Measurements from ENCODE around the gene ATP2B1. TPM values are rescaled to one million over a fixed set of nuclear protein-coding genes. Genes with fewer than 3 reads are reported as not detected.

Gene ATP2B1
- total and polyA plus RNA-seq, 2 of the 13 experiments (the other 11 are each of a cell fraction or from before 2014, with no cell fraction given): 12.1 to 60.2 TPM

GRCh38 chr12:89706551-89706950 is 2.1 kb downstream of the ATP2B1 start:
- 63% methylated on average over 7 of the region's 7 CpGs for WGBS (ENCODE audit: low lambda C conversion rate)
- Histone ChIP-seq H3K36me3 (replicated peaks in 1 of 2; ENCODE audit: control insufficient read depth in 1 of 2, insufficient read depth in 2 of 2, low read length in 2 of 2) (no peaks in the 10 kb centered on the region), H3K4me2 (ENCODE audit: low read depth, low read length) (peak overlapping the region; percentile 93), H2AFZ (ENCODE audit: low read length) (no peak overlapping the region), H3K9me3 (ENCODE audit: low read length) (no peaks in the 10 kb centered on the region), H4K20me1 (ENCODE audit: insufficient read depth, low read length) (peaks cover 26% of the 10 kb centered on the region; the same call in 1 of the 2 replicates), H3K79me2 (ENCODE audit: insufficient read depth, low read length) (peaks cover 69% of the 10 kb centered on the region), H3K27ac (ENCODE audit: extremely low read length, insufficient read depth, low read length) (peak overlapping the region; percentile 99), H3K4me3 (replicated peaks in 1 of 3; ENCODE audit: insufficient read depth in 1 of 3, low read depth in 2 of 3, low read length in 3 of 3) (peak overlapping the region; percentile 84 to 95 (median 95); a peak in 5 of 6 replicates), H3K27me3 (ENCODE audit: control insufficient read depth in 1 of 2, insufficient read depth in 2 of 2, low read length in 2 of 2) (no peaks in the 10 kb centered on the region; a peak in 1 of 5 replicates), H3K4me1 (ENCODE audit: insufficient read depth, low read length) (peaks cover 59% of the 10 kb centered on the region), H3K9ac (ENCODE audit: insufficient read depth, low read depth, low read length) (peak overlapping the region; percentile 98; the same call in 1 of the 2 replicates)
- no TSS peak for BruUV-seq (replicated peaks)
- intact Hi-C loops (cut with micrococcal nuclease; ENCODE audit: unreplicated experiment): loop anchor here (5.0 to 10.0 kb wide), 3 partner anchors 59 to 352 kb away; partner anchors contain the start of gene DUSP6
- FAIRE-seq (no peak), DNase-seq (ENCODE audit: low spot score) (no peak), ATAC-seq (no peak)
- CTCF ChIA-PET (ENCODE audit: low intra/inter-chr PET ratio, low total read pairs): no interaction called here
- TF ChIP-seq FOXO4 (CRISPR knock-in tag; conservative IDR thresholded peaks at IDR 0.05) (no peak), ZNF441 (CRISPR knock-in tag; IDR thresholded peaks at IDR 0.05; ENCODE audit: borderline replicate concordance) (no peak), NFRKB (IDR thresholded peaks at IDR 0.05) (no peak), ZNF75D (CRISPR knock-in tag; IDR thresholded peaks at IDR 0.05; ENCODE audit: borderline replicate concordance) (no peak), ZNF569 (CRISPR knock-in tag; IDR thresholded peaks at IDR 0.05; ENCODE audit: borderline replicate concordance) (no peak), BRD4 (CRISPR knock-in tag; IDR thresholded peaks at IDR 0.05) (no peak), IRX3 (CRISPR knock-in tag; IDR thresholded peaks at IDR 0.05; ENCODE audit: borderline replicate concordance, low read depth) (no peak), PAX8 (CRISPR knock-in tag; IDR thresholded peaks at IDR 0.05; ENCODE audit: borderline replicate concordance) (no peak), ZNF605 (CRISPR knock-in tag; IDR thresholded peaks at IDR 0.05) (no peak), KDM3A (CRISPR knock-in tag; IDR thresholded peaks at IDR 0.05; ENCODE audit: low read depth) (no peak), SP5 (CRISPR knock-in tag; IDR thresholded peaks at IDR 0.05; ENCODE audit: borderline replicate concordance, low read depth) (no peak), TEAD2 (CRISPR knock-in tag; IDR thresholded peaks at IDR 0.05) (no peak), ZNF224 (CRISPR knock-in tag; IDR thresholded peaks at IDR 0.05) (no peak), TBL1XR1 (IDR thresholded peaks at IDR 0.05; ENCODE audit: borderline replicate concordance, low read length, partially characterized antibody) (no peak), ZNF678 (CRISPR knock-in tag; IDR thresholded peaks at IDR 0.05) (no peak), ZMAT5 (CRISPR knock-in tag; IDR thresholded peaks at IDR 0.05; ENCODE audit: borderline replicate concordance, low read depth) (no peak), TBX3 (IDR thresholded peaks at IDR 0.05; ENCODE audit: borderline replicate concordance) (no peak), HDAC1 (CRISPR knock-in tag; IDR thresholded peaks at IDR 0.05) (no peak), NR2F6 (IDR thresholded peaks at IDR 0.05) (no peak), NR2F6 (CRISPR knock-in tag; IDR thresholded peaks at IDR 0.05) (no peak)
- POLR2A ChIA-PET: interaction anchor here (1.6 kb wide), 1 partner anchor 74 kb away, joined by 5 read pairs; no protein-coding TSS in a partner anchor
- in situ Hi-C loops (cut with HindIII; ENCODE audit: extremely low pct_ligation_motif_present, low pct_unique_long_range_greater_than_20kb): loop anchor here (10.0 kb wide), 1 partner anchor 162 kb away; no protein-coding TSS in a partner anchor
